Epithelial cell of proximal tubule (primary cell): ENCODE measurements around the gene LBHD1. TPM values are rescaled to one million over a fixed set of nuclear protein-coding genes. Genes with fewer than 3 reads are reported as not detected.
A peak's percentile ranks its signal among the peaks of the same experiment; 100 is the strongest.
"Not testable (repeated sequence)": the region's sequence is repeated elsewhere in the genome, so short reads cannot be mapped to it uniquely, and the experiment has no call there.

ENCODE experiments used
- DNase-seq: peaks from one replicate; pipeline ENCODE4 v3.0.0-alpha.2; 2011; ENCODE audit warnings: low read depth
- H3K4me3 ChIP-seq: 2 replicates; pipeline ENCODE4 v1.5.1; 2011; ENCODE audit warnings: low read depth, mild to moderate bottlenecking, low read length
- total RNA-seq: library from RNA; depleted of rRNA; stranded (reverse); fragments of >200 nt; gene quantifications from 2 replicates; pipeline ENCODE4 v1.2.3, GENCODE V29; 2015
- TF ChIP-seq, protein P1 (sequence below): conservative IDR thresholded peaks from 2 replicates; pipeline ENCODE4 v1.5.1; 2012; ENCODE audit warnings: low read depth, mild to moderate bottlenecking, low read length

The LBHD1 gene
- total RNA-seq, 1 donor from 2014 or later, result 2.2 TPM

DNA sequence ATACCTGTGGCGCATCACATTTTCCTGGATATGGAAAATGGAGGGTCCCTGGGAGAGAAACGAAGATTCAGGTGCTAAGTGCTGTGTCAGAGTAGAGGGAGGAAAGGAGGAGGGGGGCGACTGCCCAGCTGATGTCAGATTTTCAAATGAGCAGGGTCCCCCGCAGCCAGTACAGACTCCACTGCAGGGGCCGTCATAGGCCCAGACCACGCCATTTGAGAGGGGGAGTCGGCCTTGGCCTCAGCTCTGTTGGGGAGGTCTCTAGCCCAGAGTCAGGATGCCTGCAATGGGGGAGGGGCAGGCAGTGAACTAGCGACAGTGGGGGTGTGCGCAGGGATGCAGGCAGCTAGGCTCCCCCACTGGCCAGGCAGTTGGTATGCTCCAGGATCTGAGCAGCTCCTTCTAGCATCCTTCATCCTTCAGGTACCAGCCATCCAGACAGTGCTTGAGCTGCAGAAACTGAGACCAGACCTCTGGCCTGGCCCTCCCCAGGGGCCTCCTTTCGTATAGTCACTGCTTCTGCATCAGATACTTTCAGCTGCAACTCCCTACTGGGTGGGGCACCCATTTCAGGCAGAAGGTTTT, 35.3 kb upstream of the LBHD1 start, which contains the start of the genes BSCL2 and GNG3:
Gene BSCL2, minus strand, starts transcription at position 148 of the 585 bp plus-strand sequence. CDS start 229 bp downstream, outside the sequence.
Gene GNG3, plus strand, starts transcription at position 400 of the 585 bp plus-strand sequence. CDS start 620 bp downstream, outside the sequence.
- peak within 1 kb of the TSS; percentile 77 for H3K4me3 ChIP-seq
- DNase-seq, result no peak
- TF ChIP-seq, protein P1, sequence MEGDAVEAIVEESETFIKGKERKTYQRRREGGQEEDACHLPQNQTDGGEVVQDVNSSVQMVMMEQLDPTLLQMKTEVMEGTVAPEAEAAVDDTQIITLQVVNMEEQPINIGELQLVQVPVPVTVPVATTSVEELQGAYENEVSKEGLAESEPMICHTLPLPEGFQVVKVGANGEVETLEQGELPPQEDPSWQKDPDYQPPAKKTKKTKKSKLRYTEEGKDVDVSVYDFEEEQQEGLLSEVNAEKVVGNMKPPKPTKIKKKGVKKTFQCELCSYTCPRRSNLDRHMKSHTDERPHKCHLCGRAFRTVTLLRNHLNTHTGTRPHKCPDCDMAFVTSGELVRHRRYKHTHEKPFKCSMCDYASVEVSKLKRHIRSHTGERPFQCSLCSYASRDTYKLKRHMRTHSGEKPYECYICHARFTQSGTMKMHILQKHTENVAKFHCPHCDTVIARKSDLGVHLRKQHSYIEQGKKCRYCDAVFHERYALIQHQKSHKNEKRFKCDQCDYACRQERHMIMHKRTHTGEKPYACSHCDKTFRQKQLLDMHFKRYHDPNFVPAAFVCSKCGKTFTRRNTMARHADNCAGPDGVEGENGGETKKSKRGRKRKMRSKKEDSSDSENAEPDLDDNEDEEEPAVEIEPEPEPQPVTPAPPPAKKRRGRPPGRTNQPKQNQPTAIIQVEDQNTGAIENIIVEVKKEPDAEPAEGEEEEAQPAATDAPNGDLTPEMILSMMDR, result no peak

DNA sequence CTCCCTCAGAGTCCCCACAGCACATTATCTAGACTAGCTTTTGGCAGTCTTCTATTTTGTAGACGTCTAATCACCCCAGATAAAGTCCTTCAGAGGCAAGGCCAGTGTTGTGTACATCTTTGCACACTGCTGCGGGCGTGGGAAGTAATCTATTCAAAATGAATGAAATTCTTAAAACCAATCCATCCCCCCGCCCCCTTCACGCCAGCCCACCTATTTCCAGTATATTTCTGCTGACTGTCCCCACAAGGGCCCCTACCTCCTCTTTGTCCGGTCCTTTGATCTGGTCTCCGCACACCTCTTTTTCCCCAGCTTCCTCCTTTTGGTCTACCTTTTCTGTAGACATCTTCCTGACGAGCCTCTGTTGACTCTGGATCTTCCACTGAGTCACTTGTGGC, 34.8 kb upstream of the LBHD1 start:
- DNase-seq, result no peak
- TF ChIP-seq, protein P1, result no peak
- peak overlapping the region; percentile 77 for H3K4me3 ChIP-seq

DNA sequence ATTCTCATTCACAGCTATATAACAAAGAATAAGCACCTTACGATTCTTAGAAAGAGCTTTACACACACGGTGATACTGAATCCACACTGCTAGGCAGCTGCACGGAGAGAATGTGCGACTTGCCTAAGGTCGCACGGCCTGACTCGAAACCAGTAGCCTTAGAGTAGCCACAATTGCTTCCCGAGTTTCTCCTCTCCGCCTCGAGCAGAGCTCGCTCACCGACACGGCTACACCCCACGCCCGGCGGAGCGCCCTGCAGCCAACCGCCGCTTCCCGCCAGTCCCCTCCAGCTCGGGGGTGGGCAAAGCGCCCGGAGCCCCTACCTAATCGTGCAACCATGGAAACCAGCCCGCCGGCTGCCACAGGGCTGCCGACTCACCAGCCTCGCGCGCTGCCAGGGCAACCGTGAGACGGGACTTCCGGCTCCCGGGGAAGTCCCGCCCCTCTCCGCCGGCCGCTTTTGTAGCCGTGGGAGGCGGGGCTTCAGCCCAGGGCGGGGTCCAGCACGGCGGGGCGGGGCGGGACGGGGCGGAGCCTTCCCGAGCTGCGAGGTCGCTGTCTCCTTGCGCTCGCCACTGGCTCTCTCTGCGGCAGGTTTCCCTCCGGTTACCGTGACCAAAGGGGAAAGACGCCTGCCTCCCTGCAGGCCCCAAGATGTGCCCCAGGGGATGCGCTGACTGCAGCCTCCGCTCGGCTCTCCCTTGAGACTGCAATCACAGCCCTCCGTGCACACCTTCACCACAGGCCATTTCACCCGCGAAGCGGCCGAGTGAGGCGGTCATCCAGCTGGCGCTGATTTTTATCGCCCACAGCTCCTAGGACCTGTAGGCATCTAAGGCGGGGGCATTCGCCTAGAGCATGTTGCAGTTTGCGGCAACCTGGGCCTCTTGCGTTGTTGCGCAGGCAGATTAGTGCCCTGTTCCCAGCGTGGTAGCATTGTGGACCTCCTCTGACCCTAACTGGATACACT, 34.1 kb upstream of the LBHD1 start:
- DNase-seq, result no peak

DNA sequence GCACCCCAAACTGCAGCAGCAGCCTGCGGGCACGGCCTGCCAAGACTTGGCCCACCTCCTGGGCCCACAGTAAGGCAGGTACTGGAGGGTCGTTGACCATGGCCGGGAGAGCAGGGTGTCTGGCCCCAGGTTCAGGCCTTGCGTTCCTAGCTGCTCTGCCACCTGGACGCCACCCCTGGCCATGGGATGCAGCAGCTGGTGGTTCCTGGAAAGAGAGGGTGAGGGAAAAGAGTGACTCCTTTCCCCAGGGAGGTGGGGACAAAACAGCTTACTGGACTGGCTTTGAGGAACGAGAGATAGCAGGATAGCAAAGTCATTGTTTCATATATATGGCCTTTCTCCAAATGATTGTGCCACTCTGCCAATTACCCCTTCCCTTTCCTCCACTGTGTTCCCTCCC, 33.3 kb upstream of the LBHD1 start:
- no peak for DNase-seq
- peak overlapping the region; percentile 77 for H3K4me3 ChIP-seq
- TF ChIP-seq, protein P1, result peak; percentile 20

More for the DNA sequence above, 34.1 kb upstream of the LBHD1 start:
- TF ChIP-seq, protein P1, result no peak
- H3K4me3 ChIP-seq, result peak overlapping the region; percentile 77

DNA sequence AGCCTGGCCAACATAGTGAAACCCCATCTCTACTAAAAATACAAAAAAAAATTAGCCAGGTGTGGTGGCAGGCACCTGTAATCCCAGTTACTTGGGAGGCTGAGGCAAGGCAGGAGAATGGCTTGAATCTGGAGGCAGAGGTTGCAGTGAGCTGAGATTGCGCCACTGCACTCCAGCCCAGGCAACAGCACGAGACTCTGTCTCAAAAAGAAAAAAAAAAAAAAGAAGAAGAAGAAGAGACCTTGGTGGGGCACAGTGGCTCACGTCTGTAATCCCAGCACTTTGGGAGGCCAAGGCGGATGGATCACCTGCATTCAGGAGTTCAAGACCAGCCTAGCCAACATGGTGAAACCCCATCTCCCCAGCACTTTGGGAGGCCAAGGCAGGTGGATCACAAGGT, 31.9 kb upstream of the LBHD1 start:
- not testable (repeated sequence) for DNase-seq, H3K4me3 ChIP-seq

DNA sequence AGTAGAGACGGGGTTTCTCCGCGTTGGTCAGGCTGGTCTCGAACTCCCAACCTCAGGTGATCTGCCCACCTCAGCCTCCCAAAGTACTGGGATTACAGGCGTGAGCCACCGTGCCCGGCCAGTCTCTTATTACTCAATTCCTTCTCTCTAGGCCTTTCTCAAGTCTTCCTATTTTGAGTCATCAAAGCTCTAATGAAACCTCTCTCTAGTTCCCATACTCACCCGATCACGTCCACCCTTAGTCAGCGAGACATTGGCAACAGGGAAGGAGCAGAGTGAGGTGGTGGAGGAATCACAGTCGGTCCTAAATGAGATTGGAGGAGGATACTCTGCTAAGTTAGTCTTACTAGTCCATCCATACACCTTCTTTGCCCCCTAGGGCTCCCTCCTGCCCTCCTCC, 30.2 kb upstream of the LBHD1 start:
- DNase-seq, result no peak

More for the DNA sequence above, 30.2 kb upstream of the LBHD1 start:
- TF ChIP-seq, protein P1, result no peak
- H3K4me3 ChIP-seq, result no peak overlapping the region
